ENCODE measurements around the gene NEK11. TPM values are rescaled to one million over a fixed set of nuclear protein-coding genes. Genes with fewer than 3 reads are reported as not detected.
A peak's percentile ranks its signal among the peaks of the same experiment; 100 is the strongest.
"Not testable (repeated sequence)": the region's sequence is repeated elsewhere in the genome, so short reads cannot be mapped to it uniquely, and the experiment has no call there.

The NEK11 gene
- total and polyA plus RNA-seq, 10 donors: 0.77 to 5.9 (median 3.4) TPM

GRCh38 chr3:131370935-131371687 is 344.4 kb downstream of the NEK11 start:
- WGBS, 5 donors: 33 to 50% (median 44%) methylated on average over 10 of the region's 10 CpGs
- intact Hi-C loops (cut with DNase I; ENCODE audit: low total_unique reads): no loop called here
- TF ChIP-seq POLR2AphosphoS5 (IDR thresholded peaks at IDR 0.05): no peak
- no peak for TF ChIP-seq CTCF (IDR thresholded peaks at IDR 0.05 in 8 of 11, conservative IDR thresholded peaks at IDR 0.05 in 3 of 11)
- no peak for TF ChIP-seq POLR2A (IDR thresholded peaks at IDR 0.05)
- Histone ChIP-seq H3K4me1 (peaks cover 10 to 21% (median 16%) of the 10 kb centered on the region in 6 donors), H3K27ac (peak overlapping the region in 4 of 8 donors; percentile 17 to 70 (median 49)), H3K9me3 (peaks cover 0 to 4% (median 0%) of the 10 kb centered on the region in 8 donors), H3K36me3 (peaks cover 0 to 50% (median 4%) of the 10 kb centered on the region in 6 donors), H3K4me3 (no peak overlapping the region), H3K27me3 (replicated peaks in 1 of 7) (no peaks in the 10 kb centered on the region)
- DNase-seq: no peak

- DNase-seq: no peak
- 59 to 82% (median 76%) methylated on average over 2 of the region's 2 CpGs for WGBS, 5 donors
- peak overlapping the region in 4 of 8 donors; percentile 17 to 70 (median 49) for H3K27ac ChIP-seq
Observed at GRCh38 chr3:131371688-131372066, 345.0 kb downstream of the NEK11 start.

GRCh38 chr3:131374741-131375140 is 348.1 kb downstream of the NEK11 start:
- Histone ChIP-seq H3K27me3 (replicated peaks in 1 of 7) (no peaks in the 10 kb centered on the region), H3K27ac (no peak overlapping the region), H3K36me3 (peaks cover 0 to 53% (median 4%) of the 10 kb centered on the region in 6 donors), H3K4me3 (no peak overlapping the region), H3K9me3 (no peaks in the 10 kb centered on the region), H3K4me1 (peaks cover 10 to 38% (median 21%) of the 10 kb centered on the region in 6 donors)
- DNase-seq: no peak
- 93 to 100% (median 100%) methylated on average over 2 of the region's 2 CpGs for WGBS, 5 donors
- TF ChIP-seq POLR2A (IDR thresholded peaks at IDR 0.05) (no peak), POLR2AphosphoS5 (IDR thresholded peaks at IDR 0.05) (no peak), CTCF (IDR thresholded peaks at IDR 0.05 in 8 of 11, conservative IDR thresholded peaks at IDR 0.05 in 3 of 11) (no peak)
- intact Hi-C loops (cut with DNase I; ENCODE audit: low total_unique reads): no loop called here

More at GRCh38 chr3:131371688-131372066, 345.0 kb downstream of the NEK11 start:
- no peak overlapping the region for H3K4me3 ChIP-seq
- no peak for TF ChIP-seq POLR2A (IDR thresholded peaks at IDR 0.05)
- TF ChIP-seq POLR2AphosphoS5 (IDR thresholded peaks at IDR 0.05): no peak
- no peak for TF ChIP-seq CTCF (IDR thresholded peaks at IDR 0.05 in 8 of 11, conservative IDR thresholded peaks at IDR 0.05 in 3 of 11)
- H3K36me3 ChIP-seq: peaks cover 0 to 53% (median 4%) of the 10 kb centered on the region in 6 donors
- H3K9me3 ChIP-seq: no peaks in the 10 kb centered on the region
- H3K4me1 ChIP-seq: peaks cover 10 to 21% (median 16%) of the 10 kb centered on the region in 6 donors
- H3K27me3 ChIP-seq (replicated peaks in 1 of 7): no peaks in the 10 kb centered on the region
- intact Hi-C loops (cut with DNase I; ENCODE audit: low total_unique reads): no loop called here

- Histone ChIP-seq H3K27ac (peak overlapping the region; percentile 62 to 94 (median 88)), H3K4me3 (peak overlapping the region; percentile 55 to 98 (median 96)), H3K4me1 (peaks cover 11 to 69% (median 46%) of the 10 kb centered on the region in 6 donors), H3K36me3 (peaks cover 0 to 36% (median 4%) of the 10 kb centered on the region in 6 donors)
- not testable (repeated sequence) for H3K9me3 ChIP-seq; H3K27me3 ChIP-seq (replicated peaks in 1 of 7)
- DNase-seq: peak; percentile 77
- peak in 1 of 3 donors; percentile 33 for TF ChIP-seq POLR2A (IDR thresholded peaks at IDR 0.05)
- 8 to 16% (median 11%) methylated on average over 16 of the region's 16 CpGs for WGBS, 5 donors
- intact Hi-C loops (cut with DNase I; ENCODE audit: low total_unique reads): loop anchor here (10.0 kb wide), 1 partner anchor 124 kb away; the partner anchor contains the start of gene MRPL3
Observed at GRCh38 chr3:131380821-131381444, 354.3 kb downstream of the NEK11 start.
